ENCODE results near the gene EHBP1L1.

DNA sequence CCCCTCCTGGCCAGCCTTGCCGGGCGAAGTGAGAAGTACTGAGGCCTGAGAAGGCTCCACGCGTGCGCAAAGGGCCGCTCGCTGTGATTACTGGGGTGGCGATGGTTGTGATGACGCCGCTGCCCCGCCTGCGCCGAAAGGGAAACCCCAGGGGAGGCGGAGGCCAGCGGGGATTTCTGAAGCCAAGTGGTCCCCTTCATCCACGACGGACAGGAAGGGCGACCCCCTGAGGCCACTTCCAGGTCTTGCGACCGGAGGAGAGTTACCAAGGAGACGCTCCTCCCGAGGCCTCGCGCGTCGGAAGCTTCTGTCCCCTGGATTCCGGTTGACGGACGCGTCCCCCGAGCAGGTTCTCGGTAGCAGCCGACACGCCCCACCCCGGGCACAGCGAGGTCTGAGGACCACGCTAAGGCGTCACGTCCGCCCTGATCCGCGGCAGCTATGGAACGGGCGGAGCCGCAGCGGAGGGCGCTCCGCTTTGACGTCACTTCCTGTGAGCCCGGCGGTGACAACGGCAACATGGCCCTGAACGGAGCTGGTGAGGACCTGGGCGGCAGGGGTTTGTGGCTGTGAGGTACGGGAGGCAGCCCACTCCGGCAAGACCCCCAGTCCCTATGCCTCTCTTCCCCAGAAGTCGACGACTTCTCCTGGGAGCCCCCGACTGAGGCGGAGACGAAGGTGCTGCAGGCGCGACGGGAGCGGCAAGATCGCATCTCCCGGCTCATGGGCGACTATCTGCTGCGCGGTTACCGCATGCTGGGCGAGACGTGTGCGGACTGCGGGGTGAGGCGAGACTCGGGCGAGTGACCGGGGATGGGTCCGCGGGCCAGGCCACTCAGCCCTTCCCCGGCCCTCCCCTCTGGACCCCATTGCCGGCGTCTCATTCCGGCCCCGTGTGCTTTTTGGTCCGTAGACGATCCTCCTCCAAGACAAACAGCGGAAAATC, 5.6 kb upstream of the EHBP1L1 start, which contains the start of gene ZNRD2:
- TF ChIP-seq, protein P1, sequence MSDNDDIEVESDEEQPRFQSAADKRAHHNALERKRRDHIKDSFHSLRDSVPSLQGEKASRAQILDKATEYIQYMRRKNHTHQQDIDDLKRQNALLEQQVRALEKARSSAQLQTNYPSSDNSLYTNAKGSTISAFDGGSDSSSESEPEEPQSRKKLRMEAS (IDR thresholded peaks at IDR 0.05), result peak; percentile 86
- TF ChIP-seq SIX5 (IDR thresholded peaks at IDR 0.05; ENCODE audit: low read depth, low read length) (peak; percentile 23; the same call in 1 of the 2 replicates), EP300 (IDR thresholded peaks at IDR 0.05; ENCODE audit: borderline replicate concordance in 1 of 2, low read depth in 2 of 2, low read length in 2 of 2) (no peak), POU5F1 (IDR thresholded peaks at IDR 0.05; ENCODE audit: low read depth, low read length) (no peak), ZNF274 (IDR thresholded peaks at IDR 0.05; ENCODE audit: borderline replicate concordance, extremely low read depth, low read length) (no peak), SP1 (IDR thresholded peaks at IDR 0.05; ENCODE audit: low read depth, low read length) (peak; percentile 89), SP4 (IDR thresholded peaks at IDR 0.05; ENCODE audit: low read length) (peak; percentile 91), TBP (IDR thresholded peaks at IDR 0.05; ENCODE audit: low read depth, low read length) (no peak; the same call in 1 of the 2 replicates), SUZ12 (IDR thresholded peaks at IDR 0.05; ENCODE audit: low read length) (no peak), RAD21 (IDR thresholded peaks at IDR 0.05 in 1 of 2, conservative IDR thresholded peaks at IDR 0.05 in 1 of 2; ENCODE audit: low read depth in 2 of 2, low read length in 2 of 2) (peak; percentile 44 to 50; a peak in 3 of 4 replicates), KDM1A (IDR thresholded peaks at IDR 0.05; ENCODE audit: borderline replicate concordance, low read length) (no peak), TAF7 (optimal IDR thresholded peaks at IDR 0.05; ENCODE audit: borderline replicate concordance, low read depth, low read length) (no peak)
- TF ChIP-seq, protein P2, sequence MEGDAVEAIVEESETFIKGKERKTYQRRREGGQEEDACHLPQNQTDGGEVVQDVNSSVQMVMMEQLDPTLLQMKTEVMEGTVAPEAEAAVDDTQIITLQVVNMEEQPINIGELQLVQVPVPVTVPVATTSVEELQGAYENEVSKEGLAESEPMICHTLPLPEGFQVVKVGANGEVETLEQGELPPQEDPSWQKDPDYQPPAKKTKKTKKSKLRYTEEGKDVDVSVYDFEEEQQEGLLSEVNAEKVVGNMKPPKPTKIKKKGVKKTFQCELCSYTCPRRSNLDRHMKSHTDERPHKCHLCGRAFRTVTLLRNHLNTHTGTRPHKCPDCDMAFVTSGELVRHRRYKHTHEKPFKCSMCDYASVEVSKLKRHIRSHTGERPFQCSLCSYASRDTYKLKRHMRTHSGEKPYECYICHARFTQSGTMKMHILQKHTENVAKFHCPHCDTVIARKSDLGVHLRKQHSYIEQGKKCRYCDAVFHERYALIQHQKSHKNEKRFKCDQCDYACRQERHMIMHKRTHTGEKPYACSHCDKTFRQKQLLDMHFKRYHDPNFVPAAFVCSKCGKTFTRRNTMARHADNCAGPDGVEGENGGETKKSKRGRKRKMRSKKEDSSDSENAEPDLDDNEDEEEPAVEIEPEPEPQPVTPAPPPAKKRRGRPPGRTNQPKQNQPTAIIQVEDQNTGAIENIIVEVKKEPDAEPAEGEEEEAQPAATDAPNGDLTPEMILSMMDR (IDR thresholded peaks at IDR 0.05; ENCODE audit: control extremely low read depth in 1 of 3, insufficient read depth in 1 of 3, low read depth in 1 of 3, low read length in 3 of 3), result peak in 2 of 3 experiments; percentile 66 to 84; a peak in 3 of 4 replicates
